Measurements from ENCODE around the gene PTGS1. TPM values are rescaled to one million over a fixed set of nuclear protein-coding genes. Genes with fewer than 3 reads are reported as not detected.

PTGS1 gene
- polyA plus RNA-seq, 1 donor from 2014 or later, result 0.17 TPM

DNA sequence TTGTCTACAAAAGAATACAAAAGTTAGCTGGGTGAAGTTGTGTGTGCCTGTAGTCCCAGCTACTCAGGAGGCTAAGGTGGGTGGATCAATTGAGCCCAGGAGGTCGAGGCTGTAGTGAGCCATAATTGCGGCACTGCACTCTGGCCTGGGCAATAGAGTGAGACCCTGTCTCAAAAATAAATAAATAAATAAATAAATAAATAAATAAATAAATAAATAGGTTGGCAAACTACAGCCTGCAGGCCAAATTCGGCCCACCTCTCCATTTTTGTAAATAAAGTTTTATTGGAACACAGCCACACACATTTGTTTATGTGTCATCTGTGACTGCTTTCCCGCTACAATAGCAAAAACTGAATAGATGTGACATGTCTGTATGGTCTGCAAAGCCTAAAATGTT, 9.5 kb downstream of the PTGS1 start:
- no peak overlapping the region for H3K4me3 ChIP-seq (ENCODE audit: low read length)
- no peaks in the 10 kb centered on the region for H3K9me3 ChIP-seq (ENCODE audit: low read length)
- H3K9ac ChIP-seq (ENCODE audit: low read length), result no peak overlapping the region
- no peak overlapping the region for H3K4me2 ChIP-seq (ENCODE audit: low read length)
- H3K36me3 ChIP-seq (ENCODE audit: insufficient read depth, low read length), result no peaks in the 10 kb centered on the region
- H3K9me2 ChIP-seq (ENCODE audit: insufficient read depth, low read length), result no peaks in the 10 kb centered on the region
- TF ChIP-seq POLR2AphosphoS5 (IDR thresholded peaks at IDR 0.05) (no peak), EZH2 (IDR thresholded peaks at IDR 0.05; ENCODE audit: borderline replicate concordance, insufficient read depth, low read length, poor library complexity, severe bottlenecking) (no peak), MXI1 (conservative IDR thresholded peaks at IDR 0.05; ENCODE audit: poor library complexity, severe bottlenecking) (no peak), TAF1 (IDR thresholded peaks at IDR 0.05; ENCODE audit: low read depth) (no peak), EP300 (conservative IDR thresholded peaks at IDR 0.05; ENCODE audit: poor library complexity, severe bottlenecking) (no peak), RAD21 (conservative IDR thresholded peaks at IDR 0.05) (no peak), SMC3 (conservative IDR thresholded peaks at IDR 0.05; ENCODE audit: poor library complexity) (no peak)
- TF ChIP-seq, protein P1, sequence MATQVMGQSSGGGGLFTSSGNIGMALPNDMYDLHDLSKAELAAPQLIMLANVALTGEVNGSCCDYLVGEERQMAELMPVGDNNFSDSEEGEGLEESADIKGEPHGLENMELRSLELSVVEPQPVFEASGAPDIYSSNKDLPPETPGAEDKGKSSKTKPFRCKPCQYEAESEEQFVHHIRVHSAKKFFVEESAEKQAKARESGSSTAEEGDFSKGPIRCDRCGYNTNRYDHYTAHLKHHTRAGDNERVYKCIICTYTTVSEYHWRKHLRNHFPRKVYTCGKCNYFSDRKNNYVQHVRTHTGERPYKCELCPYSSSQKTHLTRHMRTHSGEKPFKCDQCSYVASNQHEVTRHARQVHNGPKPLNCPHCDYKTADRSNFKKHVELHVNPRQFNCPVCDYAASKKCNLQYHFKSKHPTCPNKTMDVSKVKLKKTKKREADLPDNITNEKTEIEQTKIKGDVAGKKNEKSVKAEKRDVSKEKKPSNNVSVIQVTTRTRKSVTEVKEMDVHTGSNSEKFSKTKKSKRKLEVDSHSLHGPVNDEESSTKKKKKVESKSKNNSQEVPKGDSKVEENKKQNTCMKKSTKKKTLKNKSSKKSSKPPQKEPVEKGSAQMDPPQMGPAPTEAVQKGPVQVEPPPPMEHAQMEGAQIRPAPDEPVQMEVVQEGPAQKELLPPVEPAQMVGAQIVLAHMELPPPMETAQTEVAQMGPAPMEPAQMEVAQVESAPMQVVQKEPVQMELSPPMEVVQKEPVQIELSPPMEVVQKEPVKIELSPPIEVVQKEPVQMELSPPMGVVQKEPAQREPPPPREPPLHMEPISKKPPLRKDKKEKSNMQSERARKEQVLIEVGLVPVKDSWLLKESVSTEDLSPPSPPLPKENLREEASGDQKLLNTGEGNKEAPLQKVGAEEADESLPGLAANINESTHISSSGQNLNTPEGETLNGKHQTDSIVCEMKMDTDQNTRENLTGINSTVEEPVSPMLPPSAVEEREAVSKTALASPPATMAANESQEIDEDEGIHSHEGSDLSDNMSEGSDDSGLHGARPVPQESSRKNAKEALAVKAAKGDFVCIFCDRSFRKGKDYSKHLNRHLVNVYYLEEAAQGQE (IDR thresholded peaks at IDR 0.05; ENCODE audit: borderline replicate concordance), result no peak
- TF ChIP-seq, protein P2, sequence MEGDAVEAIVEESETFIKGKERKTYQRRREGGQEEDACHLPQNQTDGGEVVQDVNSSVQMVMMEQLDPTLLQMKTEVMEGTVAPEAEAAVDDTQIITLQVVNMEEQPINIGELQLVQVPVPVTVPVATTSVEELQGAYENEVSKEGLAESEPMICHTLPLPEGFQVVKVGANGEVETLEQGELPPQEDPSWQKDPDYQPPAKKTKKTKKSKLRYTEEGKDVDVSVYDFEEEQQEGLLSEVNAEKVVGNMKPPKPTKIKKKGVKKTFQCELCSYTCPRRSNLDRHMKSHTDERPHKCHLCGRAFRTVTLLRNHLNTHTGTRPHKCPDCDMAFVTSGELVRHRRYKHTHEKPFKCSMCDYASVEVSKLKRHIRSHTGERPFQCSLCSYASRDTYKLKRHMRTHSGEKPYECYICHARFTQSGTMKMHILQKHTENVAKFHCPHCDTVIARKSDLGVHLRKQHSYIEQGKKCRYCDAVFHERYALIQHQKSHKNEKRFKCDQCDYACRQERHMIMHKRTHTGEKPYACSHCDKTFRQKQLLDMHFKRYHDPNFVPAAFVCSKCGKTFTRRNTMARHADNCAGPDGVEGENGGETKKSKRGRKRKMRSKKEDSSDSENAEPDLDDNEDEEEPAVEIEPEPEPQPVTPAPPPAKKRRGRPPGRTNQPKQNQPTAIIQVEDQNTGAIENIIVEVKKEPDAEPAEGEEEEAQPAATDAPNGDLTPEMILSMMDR (IDR thresholded peaks at IDR 0.05; ENCODE audit: poor library complexity, severe bottlenecking), result no peak
- no peak overlapping the region for H3K27ac ChIP-seq (ENCODE audit: low read length)
- H2AFZ ChIP-seq (ENCODE audit: low read depth, low read length), result no peak overlapping the region
- H3K27me3 ChIP-seq (ENCODE audit: insufficient read depth, low read depth, low read length), result no peaks in the 10 kb centered on the region
- H4K20me1 ChIP-seq (ENCODE audit: insufficient read depth), result no peaks in the 10 kb centered on the region
- H3K79me2 ChIP-seq (replicated peaks; ENCODE audit: insufficient read depth, low read length), result no peaks in the 10 kb centered on the region
- no peaks in the 10 kb centered on the region for H3F3A ChIP-seq (ENCODE audit: insufficient read depth, low read length, poor library complexity, severe bottlenecking)

DNA sequence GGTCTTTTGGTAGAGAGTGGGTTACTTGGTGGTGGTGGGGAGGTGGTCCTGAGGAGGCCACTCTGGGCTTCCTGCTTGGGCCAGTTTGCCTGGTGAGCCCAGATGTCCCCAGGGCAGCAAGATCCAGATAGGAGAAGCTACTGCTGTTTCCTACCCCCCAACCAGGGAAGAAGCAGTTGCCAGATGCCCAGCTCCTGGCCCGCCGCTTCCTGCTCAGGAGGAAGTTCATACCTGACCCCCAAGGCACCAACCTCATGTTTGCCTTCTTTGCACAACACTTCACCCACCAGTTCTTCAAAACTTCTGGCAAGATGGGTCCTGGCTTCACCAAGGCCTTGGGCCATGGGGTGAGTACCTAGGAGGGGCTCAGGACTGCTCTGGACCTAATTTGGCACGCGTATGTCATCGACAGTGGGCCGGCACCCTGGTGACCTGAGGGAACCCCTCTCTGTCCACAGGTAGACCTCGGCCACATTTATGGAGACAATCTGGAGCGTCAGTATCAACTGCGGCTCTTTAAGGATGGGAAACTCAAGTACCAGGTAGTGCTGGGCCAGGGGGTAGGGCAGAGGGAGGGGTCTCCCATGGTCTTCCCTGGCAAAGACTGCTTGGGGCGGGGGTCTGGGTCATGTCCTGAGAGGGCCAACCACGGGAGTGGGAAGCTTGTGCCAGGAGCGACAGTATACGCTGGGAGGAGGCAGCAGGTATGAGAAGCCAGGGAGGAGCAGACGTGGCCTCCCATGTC, 10.6 kb downstream of the PTGS1 start:
- H3K27ac ChIP-seq (ENCODE audit: low read length), result no peak overlapping the region

More for the DNA sequence above, 10.6 kb downstream of the PTGS1 start:
- TF ChIP-seq EZH2 (IDR thresholded peaks at IDR 0.05; ENCODE audit: borderline replicate concordance, insufficient read depth, low read length, poor library complexity, severe bottlenecking) (no peak), TAF1 (IDR thresholded peaks at IDR 0.05; ENCODE audit: low read depth) (no peak), SMC3 (conservative IDR thresholded peaks at IDR 0.05; ENCODE audit: poor library complexity) (no peak), EP300 (conservative IDR thresholded peaks at IDR 0.05; ENCODE audit: poor library complexity, severe bottlenecking) (no peak)
- Histone ChIP-seq H3K4me3 (ENCODE audit: low read length) (no peak overlapping the region), H3K27me3 (ENCODE audit: insufficient read depth, low read depth, low read length) (no peaks in the 10 kb centered on the region), H3K79me2 (replicated peaks; ENCODE audit: insufficient read depth, low read length) (no peaks in the 10 kb centered on the region), H4K20me1 (ENCODE audit: insufficient read depth) (no peaks in the 10 kb centered on the region), H3K9ac (ENCODE audit: low read length) (no peak overlapping the region), H3K4me2 (ENCODE audit: low read length) (no peak overlapping the region), H3K9me2 (ENCODE audit: insufficient read depth, low read length) (no peaks in the 10 kb centered on the region), H3F3A (ENCODE audit: insufficient read depth, low read length, poor library complexity, severe bottlenecking) (no peaks in the 10 kb centered on the region), H2AFZ (ENCODE audit: low read depth, low read length) (no peak overlapping the region), H3K36me3 (ENCODE audit: insufficient read depth, low read length) (no peaks in the 10 kb centered on the region), H3K9me3 (ENCODE audit: low read length) (no peaks in the 10 kb centered on the region)
